HFF-Myc (cell line): ENCODE data around the gene MARK3.

Experiments used
- DNase-seq: peaks from one replicate; pipeline ENCODE4 v3.0.0-alpha.2; 2011; ENCODE audit warnings: low read depth; ENCODE audit errors: extremely low read depth
- H3K4me3 ChIP-seq: replicated peaks from 2 replicates; pipeline ENCODE4 v1.5.1; 2011; ENCODE audit warnings: low read depth, mild to moderate bottlenecking, control low read depth, low read length
- TF ChIP-seq, protein P1 (sequence below): IDR thresholded peaks from 2 replicates; pipeline ENCODE4 v1.5.1; 2012; ENCODE audit warnings: mild to moderate bottlenecking, low read depth, low read length, control low read depth; ENCODE audit errors: missing control alignments

The MARK3 gene

DNA sequence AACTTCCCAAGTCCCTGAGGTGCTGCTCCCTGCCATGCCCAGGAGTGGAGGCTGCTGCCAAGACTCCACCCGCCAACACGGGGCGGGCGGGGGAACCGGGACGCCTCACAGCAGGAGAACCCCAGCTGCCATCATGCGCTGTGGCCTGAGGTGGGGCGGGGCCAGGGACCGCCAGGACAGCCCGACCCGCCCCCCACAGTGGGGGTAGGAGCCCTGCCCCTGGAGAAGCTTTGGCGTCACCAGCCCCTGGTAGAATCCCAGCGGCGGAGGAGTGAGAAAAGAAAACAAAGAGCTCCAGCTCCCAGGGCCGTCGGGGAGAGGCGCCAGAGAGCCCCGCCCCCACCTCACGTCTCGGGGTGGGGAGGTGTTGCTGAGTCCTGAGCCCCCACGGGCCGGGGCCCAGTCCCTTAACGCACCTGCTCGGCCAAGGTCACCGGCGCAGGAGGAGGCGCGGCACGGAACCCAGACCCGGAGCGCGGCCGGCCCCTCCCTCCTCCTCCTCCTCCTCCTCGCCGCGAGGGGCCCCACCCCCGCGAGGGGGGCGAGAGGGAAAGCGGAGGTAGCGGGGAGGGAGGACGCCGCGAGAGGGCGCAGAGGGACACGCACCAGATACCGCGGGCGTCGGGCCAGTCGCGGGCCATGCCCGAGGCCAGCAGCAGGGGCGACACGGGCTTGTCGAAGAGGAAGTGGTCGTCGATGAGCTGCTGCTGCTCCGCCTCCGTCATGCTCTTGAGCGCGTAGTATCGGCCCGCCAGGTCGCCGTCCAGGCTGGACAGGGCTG, 135.6 kb downstream of the MARK3 start:
- DNase-seq: no peak
- TF ChIP-seq, protein P1, sequence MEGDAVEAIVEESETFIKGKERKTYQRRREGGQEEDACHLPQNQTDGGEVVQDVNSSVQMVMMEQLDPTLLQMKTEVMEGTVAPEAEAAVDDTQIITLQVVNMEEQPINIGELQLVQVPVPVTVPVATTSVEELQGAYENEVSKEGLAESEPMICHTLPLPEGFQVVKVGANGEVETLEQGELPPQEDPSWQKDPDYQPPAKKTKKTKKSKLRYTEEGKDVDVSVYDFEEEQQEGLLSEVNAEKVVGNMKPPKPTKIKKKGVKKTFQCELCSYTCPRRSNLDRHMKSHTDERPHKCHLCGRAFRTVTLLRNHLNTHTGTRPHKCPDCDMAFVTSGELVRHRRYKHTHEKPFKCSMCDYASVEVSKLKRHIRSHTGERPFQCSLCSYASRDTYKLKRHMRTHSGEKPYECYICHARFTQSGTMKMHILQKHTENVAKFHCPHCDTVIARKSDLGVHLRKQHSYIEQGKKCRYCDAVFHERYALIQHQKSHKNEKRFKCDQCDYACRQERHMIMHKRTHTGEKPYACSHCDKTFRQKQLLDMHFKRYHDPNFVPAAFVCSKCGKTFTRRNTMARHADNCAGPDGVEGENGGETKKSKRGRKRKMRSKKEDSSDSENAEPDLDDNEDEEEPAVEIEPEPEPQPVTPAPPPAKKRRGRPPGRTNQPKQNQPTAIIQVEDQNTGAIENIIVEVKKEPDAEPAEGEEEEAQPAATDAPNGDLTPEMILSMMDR: peak; percentile 45
- peak overlapping the region; percentile 42 for H3K4me3 ChIP-seq

DNA sequence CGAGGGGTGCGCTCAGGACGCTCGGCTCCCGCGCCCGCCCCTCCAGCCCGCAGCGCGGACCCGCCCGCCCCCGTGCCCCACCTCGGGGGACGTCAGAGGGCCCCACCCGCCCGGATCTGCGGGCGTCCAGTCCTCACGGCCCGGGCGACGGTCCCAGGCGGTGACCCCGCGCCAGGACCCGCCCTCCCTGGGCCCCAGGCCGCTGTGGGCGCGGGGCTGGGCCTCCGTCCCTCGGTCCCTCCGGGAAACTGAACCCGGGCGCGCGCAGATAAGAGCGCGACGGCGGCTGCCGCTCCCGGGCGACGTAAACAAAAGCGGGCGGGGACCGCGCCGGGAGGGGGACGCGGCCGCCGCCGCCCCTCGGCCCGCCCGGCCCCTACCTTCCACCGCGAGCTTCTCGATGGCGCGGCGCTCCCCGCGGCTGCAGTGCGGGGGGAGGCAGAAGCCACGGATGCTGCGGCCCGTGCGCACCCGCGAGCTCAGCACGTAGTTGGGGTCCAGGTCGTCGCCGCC, 136.3 kb downstream of the MARK3 start:
- DNase-seq: no peak
- H3K4me3 ChIP-seq: peak overlapping the region; percentile 42
- TF ChIP-seq, protein P1: no peak

DNA sequence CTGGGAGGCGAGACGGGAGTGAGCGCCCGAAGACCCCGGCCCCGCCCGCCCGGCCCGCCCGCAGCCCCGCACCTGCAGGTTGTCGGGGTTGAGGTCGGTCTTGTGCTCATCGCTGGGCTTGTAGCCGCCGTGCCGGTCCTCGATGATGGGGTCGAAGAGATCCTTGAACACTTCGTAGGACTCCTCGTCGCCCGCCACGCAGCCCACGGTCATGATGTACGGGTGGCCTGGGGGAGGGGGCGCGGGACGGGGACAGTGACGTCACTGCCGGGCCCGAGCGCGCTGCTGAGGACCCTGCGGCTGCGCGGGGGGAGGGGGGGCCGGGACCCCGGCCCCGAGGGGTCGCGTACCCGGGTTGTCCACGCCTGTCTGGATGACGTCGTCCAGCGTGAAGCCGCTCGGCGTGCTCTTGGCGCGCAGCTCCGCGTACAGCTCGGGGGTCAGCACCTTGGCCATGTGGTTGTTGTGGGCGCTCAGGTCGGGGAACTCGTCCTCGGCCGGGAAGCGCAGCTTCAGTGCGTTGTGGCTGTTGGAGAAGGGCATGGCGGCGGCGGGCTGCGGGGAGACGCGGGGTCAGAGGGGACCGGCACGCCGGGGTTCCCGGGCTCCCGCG, 136.8 kb downstream of the MARK3 start:
- DNase-seq: no peak
- H3K4me3 ChIP-seq: peak overlapping the region; percentile 42
- TF ChIP-seq, protein P1: no peak

DNA sequence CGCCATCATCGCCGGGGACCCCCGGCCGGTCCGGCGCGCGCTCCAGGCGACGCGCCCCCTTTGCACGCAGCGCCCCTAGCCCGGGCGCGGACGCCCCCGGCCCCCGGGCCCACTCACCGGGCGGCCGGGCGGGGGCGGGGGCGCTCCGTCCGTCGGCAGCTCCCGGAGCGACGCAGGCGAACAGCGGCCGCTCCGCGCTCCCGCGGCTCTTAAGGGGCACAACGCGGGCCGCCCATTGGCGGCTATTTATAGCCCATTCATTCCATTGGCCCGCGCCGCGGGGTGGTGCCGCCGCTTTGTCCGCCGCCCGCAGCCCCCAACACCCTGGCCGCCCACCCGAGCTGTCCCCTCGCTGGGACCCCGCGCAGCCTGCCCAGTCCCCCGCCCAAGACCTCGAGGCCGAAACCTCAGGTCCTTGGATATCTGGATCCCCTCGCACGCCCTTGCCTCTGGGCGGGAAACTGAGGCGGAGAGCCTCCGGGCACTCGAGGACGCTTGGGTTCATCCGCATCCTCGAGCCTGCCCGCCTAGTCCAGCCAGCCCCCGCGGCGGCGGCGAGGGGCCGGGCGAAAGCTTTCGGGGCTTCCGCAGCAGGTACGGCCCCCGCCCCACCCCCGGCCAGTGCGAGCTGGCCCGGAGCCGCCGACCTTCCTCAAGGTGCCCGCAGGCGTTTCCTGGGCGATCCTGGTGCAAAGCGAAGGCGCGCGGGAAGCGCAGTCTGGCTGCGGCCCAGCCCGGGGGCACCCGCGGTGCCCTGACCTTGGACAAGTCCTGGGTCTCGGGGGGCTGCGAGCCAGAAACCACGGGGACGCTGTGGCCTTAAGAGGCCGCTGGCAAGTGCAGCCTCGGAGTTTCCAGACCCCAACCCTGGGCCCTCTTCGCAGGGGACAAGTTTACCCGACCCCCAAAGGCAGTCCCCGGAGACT, 137.7 kb downstream of the MARK3 start, which contains the start of gene CKB:
Gene CKB, minus strand, starts transcription at position 182 of the 926 bp plus-strand sequence. CDS start 337 bp downstream, outside the sequence.
- DNase-seq: no peak

DNA sequence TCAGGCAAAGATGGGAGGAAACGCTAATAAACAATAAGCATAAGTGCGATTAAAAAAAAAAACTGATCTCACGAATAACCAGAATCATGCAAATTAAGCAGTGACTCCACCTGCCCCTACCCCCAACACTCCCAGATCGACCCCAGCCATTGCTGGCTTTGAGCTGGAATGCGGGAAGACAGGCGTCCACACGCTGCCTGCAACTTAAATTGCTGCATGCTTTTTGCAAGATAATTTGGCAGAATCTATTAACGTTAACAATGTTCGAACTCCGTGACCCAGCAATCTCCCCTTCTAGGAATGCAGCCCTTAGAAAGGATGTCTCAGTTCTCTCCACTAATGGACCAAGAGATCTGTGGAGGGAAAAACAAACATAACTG, 138.3 kb downstream of the MARK3 start:
- no peak overlapping the region for H3K4me3 ChIP-seq
- TF ChIP-seq, protein P1: no peak
- no peak for DNase-seq

More for the DNA sequence above, 137.7 kb downstream of the MARK3 start, which contains the start of gene CKB:
- TF ChIP-seq, protein P1: no peak
- peak within 1 kb of the TSS; percentile 42 for H3K4me3 ChIP-seq
